ENCODE data around the gene ZNF565.
A peak's percentile ranks its signal among the peaks of the same experiment; 100 is the strongest.
"Not testable (repeated sequence)": the region's sequence is repeated elsewhere in the genome, so short reads cannot be mapped to it uniquely, and the experiment has no call there.

Gene ZNF565

DNA sequence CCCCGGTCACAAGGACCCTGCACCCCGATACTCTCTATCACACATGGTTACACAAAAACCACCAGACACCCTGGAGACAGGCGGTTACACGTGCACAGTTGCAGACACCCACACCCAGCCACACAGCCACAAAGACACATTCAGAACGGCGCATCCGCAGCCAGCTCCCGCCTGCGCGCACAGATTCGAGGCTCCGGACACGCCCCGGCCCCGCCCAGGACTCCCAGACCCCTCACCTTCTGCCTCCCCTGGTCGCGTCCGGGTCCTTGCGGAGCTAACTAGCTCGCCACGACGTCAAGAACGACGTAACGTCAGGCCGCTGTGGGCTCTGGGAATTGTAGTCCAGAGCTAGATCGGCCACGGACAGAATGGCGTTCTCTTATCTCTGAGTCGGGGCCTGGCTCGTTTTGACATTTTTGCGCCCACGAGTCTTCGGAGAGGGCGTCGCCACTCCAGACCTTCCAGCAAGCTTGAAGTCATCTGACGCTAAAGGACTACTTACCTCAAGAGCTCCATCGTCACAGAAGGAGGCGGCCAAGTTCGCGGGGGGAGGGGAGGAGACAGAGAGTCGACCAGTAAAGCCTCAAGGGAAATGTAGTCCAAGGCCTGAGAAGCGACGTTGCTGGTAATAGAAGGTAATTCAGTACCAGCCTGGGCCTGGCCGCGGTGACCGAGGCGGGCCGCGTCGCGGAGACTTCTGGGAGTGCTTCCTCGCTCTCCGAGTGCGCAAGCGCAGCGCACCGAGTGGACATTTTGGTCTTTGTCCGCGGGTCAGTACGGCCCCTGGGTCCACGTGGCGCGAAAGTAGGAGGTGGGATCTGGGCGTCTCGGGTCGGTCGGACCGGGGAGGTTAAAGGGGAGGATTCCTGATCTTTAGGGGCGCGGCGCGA, at the start of gene ZNF565, which contains the start of gene ZNF146:
Gene ZNF565, minus strand, starts transcription at position 280 of the 890 bp plus-strand sequence. CDS start 12,680 bp downstream, outside the sequence.
Gene ZNF146, plus strand, starts transcription at position 721 of the 890 bp plus-strand sequence. CDS start 21,335 bp downstream, outside the sequence.
- peak; percentile 97 to 99 for DNase-seq

DNA sequence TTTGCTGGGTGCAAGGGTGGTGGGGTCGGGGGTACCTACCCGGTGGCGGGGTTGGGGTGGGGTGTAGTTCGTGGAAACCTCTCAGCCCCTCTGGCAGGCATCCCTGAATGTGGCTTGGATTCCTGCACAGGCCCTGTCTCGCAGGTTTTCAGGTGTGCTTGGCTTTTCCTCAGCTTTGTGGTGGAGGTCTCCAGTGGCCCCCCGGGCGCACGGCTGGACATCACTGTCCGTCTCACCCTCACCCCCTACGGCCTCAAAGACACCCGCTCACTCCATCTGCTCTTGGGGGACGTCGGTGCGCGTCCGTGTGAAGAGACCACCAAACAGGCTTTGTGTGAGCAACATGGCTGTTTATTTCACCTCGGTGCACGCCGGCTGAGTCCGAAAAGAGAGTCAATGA, 44.7 kb upstream of the ZNF565 start:
- no peak for DNase-seq

DNA sequence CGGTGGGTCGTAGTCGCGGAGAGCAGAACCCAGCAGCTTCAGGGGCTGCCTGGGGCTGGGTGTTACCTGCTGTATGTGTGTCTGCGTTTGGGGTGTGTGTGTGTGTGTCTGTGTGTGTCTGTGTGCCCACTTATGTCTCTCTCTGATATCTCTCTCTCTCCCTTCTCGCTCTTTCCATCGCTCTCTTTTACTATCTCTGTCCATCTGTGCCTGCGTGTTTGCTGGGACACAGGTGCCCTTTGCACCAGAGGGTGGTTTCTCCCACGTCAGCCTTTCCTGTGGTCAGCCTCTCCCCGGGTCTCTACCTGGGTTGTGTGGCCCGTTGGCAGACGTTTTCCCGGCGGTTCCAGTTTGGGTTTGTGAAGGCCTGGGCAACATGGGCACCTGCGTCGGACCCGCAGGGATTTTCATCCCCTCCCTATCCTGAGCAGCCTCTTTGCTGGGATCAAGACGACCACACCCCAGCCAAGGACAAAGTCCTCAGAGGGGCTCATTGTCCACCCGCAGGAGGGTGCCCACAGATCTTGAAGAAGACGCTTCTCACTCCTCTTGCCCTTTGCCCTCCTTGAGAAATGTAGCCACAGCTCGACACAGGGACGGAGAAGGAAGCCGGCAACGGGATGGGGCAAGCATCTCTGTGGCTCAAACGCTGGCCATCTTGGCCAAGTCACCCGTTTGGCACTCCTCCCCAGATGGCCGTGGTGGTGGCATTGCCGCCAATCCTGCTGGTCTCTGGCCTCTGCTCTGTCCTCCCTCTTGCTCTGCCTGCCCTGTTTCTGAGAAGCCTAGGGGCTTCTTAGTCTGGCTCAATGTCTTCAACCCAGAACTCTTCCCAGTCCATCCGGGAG, 43.8 kb upstream of the ZNF565 start:
- no peak for DNase-seq

DNA sequence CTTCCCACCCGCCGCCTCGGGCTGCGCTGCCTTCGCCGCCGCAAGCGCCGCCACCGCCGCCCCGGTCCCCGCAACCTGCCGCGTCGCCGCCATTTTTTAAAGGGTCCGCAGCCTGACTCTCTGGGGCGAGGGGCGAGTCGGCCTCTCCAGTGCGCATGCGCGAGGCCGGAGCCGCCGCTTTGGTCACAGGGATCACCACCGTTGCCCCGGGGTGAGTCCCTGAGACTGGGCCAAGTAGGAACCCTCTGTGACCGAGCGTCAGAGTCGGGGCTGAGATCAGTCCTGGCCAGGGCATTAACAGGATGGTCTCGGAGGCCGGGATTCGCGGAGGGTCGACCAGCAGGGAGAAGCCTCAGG, 43.0 kb upstream of the ZNF565 start:
- no peak for DNase-seq

DNA sequence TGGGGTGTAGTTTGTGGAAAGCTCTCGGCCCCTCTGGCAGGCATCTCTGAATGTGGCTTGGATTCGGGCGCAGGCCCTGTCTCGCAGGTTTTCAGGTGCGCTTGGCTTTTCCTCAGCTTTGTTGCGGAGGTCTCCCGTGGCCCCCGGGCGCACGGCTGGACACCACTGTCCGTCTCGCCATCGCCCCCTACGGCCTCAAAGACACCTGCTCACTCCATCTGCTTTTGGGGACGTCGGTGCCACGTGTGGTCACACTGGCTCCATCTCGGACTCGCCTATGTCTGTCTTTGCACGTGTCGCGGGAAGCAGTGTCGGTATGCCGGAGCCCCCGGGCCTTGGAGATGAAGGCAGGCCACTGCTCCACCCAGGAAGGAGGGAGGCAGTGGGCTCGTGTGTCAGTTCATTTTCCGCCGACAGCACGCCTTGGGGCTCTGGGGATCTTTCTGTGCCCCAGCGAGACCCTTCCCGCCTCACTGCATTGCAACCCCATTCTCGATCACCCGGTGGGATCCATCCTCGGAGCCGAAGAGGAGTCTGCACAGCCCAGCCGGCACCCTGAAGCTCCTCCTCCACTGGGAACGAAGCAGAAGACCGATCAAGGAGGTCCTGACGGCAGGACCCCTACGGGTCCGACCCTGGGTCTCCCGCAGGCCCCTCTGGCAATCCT, 42.5 kb upstream of the ZNF565 start:
- DNase-seq, result no peak

DNA sequence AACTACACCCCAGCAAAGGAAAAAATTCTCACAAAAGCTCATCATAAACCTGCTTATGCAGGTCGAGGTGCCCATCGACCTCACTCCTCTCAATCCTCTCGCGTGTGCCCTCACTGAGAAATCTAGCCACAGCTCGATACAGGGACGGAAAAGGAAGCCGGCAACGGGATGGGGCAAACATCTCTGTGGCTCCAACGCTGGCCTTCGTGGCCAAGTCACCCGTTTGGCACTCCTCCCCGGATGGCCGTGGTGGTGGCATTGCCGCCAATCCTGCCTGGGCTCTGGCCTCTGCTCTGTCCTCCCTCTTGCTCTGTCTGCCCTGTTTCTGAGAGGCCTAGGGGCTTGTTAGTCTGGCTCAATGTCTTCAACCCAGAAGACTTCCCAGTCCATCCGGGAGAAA, 41.6 kb upstream of the ZNF565 start:
- no peak for DNase-seq

DNA sequence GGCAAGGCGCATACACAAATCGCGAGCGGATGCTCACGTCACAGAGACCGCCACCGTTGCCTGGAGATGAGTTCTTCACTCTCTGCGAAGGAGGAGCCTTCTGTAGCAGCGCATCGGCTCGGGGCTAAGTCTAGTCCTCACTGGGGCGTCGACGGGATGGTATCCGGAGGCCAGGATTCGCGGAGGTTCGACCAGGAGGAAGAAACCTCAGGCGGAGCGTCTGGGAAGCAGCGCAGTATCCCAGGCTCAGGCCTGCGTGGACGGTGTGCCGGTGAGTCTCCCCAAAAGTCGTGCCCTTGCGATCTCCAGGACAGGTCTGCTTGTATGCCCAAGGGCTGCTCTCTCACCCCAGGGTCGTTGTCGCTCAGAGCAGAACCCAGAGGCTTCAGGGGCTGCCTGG, 40.9 kb upstream of the ZNF565 start:
- DNase-seq, result no peak

DNA sequence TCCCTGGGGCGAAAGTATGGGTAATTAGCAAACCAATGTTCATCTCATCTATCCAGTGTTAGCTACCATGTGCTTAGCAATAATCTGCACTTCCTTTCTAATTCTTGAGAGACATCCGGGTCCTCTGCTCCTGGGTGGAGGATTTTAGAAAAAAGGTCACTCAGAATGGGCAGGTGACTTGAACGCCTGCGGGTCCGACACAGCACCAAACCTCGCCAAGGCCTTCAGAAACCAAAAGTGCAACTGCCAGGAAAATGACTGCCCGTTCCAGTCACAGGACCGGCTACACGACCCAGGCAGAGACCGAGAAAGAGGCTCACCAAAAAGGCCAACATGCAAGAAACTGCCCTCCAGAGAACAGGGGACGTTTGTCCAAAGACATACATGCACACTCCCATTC, 40.4 kb upstream of the ZNF565 start:
- DNase-seq, result no peak

DNA sequence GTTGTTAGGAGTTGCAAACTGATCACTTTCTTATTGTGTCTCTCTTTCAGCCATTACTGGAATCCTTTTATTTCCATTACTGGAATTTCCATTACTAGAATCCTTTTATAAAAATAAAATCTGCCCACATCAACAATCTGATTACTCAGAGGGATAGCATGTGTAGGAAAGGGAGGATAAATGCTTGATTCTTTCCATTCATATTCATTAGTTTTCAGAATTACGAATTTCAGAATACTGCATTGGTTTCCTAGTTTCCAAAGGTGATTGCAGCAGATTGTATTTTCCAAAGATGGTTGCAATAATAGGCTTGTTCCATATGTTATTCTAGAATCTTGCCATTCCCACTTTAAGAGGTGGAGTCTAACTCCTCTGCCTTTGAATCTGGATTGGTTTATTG, 37.6 kb upstream of the ZNF565 start:
- DNase-seq, result no peak

DNA sequence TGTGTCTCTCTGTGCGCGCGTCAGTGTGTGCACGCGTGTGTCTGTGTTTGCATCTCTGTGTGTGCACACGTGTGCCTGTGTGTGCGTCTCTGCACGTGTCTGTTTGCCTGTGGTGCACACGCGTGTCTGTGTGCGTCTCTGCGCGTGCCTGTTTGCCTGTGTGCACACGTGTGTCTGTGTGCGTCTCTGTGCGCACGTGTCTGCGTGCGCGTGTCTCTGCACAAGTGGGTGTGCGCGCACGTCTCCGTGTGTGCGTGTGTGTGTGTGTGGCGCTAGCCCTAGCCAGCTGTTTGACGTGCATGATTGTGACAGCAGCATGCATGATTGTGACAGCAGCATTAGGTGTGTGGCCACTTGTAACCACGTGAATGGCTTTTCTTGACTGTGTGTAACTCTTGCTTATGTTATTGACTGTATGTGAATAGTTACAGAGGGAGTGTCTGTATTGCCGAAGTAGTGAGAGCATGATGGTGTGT, 31.6 kb upstream of the ZNF565 start:
- no peak for DNase-seq

DNA sequence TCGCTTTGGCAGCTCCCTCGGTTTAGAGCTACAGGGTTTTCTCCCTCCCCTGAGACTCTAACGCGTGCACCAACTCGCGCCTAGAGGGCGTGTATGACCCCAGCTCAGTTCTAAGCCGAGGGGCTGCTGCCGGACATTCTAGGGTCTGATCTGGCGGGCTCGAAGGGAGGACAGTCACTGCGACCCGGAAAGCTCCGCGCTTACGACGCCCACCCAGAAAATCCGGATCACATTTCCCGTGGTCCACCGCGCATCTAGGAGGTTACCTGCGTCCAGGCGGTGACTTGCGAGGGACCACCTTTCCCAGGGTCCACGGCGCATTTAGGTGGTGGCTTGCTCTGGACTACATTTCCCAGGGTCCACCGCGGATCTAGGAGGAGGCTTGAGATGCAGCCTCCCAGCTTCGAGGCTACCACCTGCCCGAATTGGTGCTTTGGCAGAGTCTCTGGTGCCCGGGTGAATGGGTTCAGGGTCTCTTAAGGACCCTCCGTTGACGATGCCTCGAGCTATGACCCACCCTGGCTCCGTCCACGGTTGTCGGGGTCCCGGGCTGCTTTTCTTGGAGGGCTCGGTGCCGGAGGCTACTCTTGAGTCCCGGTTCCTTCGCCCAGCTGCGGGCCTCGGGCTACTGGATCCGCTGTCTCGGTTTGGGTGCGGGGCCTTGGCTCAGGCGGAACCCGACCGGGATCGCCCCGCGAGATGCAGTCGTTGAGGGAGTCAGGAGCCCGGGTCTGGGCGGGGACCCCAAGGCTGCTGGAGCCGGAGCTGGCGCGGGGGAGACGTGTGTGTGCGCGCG, 30.9 kb upstream of the ZNF565 start:
- DNase-seq, result no peak

DNA sequence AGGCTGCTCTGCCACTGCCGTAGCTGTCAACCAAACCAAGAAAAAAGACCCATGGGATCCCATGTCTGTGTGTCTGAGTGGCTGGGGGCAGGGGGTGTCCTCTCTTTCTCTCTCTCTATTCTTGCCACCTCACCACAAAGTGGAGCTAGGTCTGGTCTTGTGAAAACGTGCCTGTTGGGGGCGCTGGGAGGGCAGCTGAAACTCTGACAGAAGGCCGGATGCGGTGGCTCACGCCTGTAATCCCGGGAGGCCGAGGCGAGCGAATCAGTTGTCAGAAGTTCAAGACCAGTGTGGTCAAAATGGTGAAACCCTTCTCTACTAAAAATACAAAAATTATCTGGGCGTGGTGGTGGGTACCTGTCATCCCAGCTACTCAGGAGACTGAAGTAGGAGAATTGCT, 29.6 kb upstream of the ZNF565 start:
- no peak for DNase-seq

DNA sequence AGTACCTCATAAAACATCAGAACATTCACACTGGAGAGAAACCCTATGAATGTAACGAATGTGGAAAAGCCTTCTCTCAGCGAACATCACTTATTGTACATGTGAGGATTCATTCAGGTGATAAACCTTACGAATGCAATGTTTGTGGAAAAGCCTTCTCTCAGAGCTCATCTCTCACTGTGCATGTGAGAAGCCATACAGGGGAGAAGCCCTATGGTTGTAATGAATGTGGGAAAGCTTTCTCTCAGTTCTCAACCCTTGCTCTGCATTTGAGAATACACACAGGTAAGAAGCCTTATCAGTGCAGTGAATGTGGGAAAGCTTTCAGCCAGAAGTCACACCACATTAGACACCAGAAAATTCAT, 22.5 kb upstream of the ZNF565 start:
- DNase-seq, result no peak

DNA sequence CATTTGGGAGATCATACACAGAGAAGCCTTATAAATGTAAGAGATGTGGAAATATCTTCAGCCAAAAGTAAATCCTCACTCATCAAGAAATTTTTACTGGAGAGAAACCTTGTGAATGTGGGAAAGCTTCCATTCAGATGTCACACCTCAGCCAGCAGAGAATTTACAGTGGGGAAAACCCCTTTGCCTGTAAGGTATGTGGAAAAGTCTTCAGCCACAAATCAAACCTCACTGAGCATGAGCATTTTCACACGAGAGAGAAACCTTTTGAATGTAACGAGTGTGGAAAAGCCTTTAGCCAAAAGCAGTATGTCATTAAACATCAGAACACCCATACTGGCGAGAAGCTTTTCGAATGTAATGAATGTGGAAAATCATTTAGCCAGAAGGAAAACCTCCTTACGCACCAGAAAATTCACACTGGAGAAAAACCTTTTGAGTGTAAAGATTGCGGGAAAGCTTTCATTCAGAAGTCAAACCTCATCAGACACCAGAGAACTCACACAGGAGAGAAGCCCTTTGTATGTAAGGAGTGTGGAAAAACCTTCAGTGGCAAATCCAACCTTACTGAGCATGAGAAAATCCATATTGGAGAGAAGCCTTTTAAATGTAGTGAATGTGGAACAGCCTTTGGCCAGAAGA, 22.0 kb upstream of the ZNF565 start:
- DNase-seq, result no peak

DNA sequence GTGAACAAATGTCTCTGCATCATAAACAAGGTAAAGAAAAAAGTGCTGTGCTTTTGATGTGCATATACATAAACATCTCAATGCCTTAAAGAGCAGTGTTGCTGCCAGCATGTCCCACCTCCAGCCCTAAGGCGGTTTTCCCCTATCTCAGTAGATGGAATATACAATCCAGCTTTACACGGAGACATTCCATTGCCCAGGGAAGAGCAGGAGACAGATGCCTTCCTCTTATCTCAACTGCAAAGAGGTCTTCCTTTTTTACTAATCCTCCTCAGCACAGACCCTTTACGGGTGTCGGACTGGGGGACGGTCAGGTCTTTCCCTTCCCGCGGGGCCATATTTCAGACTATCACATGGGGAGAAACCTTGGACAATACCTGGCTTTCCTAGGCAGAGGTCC, 19.2 kb upstream of the ZNF565 start:
- not testable (repeated sequence) for DNase-seq

DNA sequence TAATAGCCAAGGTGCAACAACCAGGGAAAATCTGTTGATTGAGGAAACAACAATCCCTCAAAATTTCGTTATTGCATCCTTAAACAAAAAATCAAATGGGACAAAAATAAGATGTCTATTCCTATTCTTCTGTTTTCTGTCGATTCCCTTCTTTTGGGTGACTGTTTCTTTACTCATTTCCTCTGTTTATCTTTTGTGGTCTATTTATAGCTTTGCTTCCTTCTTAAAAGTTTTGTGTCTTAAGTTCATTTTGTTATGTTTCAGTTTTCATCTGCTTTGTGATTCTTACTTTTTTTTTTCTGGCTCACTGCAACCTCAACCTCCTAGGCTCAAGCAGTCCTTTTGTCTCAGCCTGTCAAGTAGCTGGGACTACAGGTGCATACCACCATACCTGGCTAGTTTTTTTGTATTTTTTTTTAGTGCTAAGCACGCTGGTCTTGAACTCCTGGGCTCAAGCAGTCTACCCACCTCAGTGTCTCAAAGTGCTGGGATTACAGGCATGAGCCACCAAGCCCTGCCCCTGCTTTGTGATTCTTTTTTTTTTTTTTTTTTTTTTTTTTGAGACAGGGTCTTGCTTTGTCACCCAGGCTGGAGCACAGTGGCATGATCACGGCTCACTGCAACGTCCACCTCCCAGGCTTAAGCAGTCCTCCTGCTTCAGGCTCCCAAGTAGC, 10.9 kb upstream of the ZNF565 start:
- DNase-seq, result no peak

DNA sequence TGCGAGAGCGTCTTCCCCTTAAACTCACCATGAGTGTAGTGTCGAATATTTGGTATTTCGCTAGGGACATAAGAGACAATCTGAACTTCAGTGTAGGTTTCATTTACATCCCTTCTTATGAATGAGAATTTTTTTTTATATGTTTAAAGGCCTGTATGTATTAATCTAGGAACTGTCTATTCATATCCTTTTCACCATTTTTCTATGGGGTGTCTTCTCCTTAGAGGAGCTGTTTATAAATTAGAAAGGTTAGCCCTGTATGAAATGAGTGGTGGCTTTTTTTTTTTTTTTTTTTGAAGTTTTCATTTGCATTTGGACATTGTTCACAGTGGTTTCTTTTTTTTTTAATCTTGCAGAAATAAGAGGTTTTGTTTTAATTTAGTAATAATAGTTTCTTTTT, 8.0 kb upstream of the ZNF565 start:
- no peak for DNase-seq

DNA sequence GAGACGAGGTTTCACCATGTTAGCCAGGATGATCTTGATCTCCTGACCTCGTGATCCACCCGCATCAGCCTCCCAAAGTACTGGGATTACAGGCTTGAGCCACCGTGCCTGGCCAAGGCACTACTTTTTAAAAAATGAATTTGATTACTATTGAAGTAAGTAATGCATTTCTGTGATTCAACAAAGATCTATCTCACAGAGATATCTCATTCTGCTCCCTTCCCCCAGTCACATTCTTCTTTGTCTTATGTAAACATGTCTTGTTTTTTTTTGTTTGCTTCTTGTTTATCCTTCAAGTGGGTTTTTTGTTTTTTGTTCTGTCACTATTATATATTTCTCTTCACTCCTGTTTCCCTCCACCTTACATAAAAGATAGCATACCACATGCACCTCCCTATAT, 7.0 kb upstream of the ZNF565 start:
- no peak for DNase-seq

DNA sequence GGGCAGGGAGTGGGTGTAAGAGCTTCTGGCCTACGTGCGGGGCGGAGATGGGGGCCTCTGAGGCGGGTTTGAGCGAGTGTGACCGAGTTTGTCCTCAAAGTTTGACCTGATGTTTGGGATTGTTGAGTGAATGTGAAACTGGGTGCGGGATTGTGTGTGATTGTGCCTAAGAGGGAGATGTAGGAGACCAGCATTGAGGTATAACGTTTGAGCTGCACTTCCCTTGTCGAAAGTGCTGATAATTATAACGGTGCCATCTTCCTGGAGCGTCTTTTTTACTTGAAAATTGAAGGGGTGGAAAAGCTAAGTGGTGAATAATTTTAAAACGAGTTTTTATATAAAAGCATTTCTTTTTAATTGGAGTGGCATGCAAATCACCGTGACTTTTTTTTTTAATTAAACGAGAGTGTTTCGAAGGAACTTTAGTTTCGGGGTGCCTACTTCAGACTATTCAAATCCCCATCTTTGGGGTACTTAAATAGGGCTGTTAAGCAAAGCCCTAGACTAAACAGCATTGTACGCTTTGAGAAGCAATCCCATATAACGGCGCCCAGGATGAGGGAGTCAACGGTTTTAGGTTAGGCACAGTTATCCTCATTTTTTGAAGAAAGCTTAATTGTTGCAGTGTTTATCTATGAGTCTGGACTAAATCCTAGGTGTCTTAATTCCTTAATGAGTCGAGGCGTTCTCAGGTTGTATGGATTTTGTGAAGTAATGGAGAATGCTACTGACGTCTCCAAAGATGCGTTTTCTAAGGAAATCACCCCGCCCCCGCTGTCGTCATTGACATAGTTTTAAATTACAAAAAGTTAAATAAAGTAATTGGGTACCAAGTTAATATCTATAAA, 1.0 kb upstream of the ZNF565 start:
- peak; percentile 3 to 52 for DNase-seq

DNA sequence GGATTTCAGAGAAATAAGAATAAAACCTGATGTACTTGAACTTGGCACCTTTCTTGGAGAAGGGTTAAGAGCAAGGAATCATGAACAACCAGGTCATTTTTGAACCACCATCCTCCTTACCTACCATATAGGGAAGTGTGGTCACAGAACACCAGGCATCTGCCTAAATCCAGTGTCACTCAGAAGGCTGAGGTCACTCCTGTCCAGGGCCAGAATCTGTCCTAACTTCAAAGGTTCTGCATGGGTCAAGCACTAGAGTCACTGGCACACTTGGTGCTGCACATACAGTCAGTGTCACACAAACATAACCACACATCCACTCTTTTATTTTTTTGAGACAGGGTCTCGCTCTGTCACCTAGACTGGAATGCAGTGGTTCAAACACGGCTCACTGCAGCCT, 1.6 kb downstream of the ZNF565 start:
- DNase-seq, result no peak
